GM19463 (cell line): ENCODE data around the gene ZDHHC11B.
A peak's percentile ranks its signal among the peaks of the same experiment; 100 is the strongest.

Experiments
- ATAC-seq: cut with Tn5 transposase; IDR thresholded peaks from one replicate; pipeline ENCODE4 v1.9.1; 2021; ENCODE audit warnings: mild to moderate bottlenecking, moderate library complexity; ENCODE audit not compliant: unreplicated experiment

The ZDHHC11B gene

DNA sequence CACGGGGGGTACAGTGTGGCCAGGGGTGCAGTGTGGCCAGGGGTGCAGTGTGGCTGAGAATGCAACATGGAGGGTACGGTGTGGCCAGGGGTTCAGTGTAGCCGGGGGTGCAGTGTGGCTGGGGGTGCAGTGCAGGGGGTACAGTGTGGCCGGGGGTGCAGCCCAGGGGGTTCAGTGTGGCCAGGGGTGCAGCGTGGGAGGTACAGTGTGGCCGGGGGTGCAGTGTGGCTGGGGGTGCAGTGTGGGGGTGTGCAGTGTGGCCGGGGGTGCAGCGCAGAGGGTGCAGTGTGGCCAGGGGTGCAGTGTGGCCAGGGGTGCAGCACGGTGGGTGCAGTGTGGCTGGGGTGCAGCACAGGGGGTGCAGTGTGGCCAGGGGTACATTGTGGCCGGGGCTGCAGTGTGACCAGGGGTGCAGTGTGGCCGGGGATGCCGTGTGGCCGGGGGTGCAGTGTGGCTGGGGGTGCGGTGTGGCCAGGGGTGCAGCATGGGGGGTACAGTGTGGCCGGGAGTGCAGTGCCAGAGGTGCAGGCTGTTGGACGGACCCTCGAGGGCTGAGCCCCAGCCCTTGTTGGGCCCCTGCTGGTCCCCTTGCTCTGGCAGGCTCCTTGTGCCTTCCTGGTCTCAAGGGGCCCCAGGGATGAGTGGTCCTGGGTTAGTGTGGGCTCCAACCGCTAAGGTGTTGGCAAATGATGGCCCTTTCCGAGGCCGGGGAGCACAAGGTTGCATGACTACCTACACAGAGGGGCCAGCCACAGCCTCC lies 109.2 kb downstream of the ZDHHC11B start:
- ATAC-seq = no peak

DNA sequence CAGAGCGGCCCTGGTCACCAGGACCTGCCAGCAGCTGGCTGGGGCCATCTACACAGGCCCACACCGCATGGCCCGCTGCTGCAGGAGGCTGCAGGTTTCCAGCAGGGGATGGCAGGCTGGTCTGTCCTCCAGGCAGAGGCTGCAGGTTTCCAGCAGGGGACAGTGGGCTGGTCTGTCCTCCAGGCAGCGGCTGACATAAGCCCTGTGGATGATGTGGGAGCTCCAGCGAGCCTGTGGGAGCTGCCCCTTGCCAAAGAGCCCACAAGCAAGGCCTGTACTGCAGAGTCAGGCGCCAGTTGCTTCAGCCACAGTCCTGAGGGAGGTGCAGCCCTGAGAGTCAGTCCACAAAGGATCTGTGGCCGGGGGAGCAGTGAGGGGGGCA lies 109.9 kb downstream of the ZDHHC11B start:
- no peak for ATAC-seq

GRCh38 chr5:673831-674629 lies 110.5 kb downstream of the ZDHHC11B start:
- no peak for ATAC-seq

DNA sequence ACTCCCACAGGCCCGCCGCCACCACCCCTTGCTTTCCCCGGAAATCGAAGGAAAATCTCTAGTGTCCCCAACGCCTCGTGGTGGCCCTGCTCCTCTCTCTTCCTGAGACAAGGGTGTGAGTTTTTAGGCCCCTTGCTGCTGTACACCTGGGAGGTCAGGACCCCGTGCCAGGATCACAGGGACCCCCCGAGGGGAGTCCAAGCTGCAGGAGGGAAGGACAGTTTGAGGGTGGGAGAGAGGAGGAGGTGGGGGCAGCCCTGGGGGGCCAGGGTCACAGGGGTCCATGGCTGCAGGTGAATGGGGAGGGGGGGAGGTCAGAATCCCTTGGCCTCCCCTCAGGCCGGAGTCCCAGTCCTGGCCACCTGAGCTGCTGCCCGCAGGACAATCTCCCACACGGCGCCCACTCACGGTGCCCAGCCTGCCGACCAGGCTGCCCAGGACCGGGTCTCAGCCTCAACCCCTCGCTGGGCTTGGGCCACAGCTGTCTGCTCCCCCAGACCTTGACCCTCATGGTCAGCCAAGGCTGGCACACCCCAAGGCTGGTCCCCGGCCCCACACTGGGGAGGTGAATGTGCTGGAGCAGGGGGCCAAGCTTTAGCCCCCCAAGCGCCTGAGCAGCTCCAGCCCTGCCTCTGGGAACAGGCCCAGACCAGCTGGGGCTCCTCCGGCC lies 111.2 kb downstream of the ZDHHC11B start:
- ATAC-seq = no peak

- no peak for ATAC-seq
Measured at GRCh38 chr5:672329-673160, 112.0 kb downstream of the ZDHHC11B start.

- peak; percentile 66 for ATAC-seq
Measured at GRCh38 chr5:671459-672328, 112.8 kb downstream of the ZDHHC11B start.

GRCh38 chr5:670396-671270 lies 113.9 kb downstream of the ZDHHC11B start:
- no peak for ATAC-seq

DNA sequence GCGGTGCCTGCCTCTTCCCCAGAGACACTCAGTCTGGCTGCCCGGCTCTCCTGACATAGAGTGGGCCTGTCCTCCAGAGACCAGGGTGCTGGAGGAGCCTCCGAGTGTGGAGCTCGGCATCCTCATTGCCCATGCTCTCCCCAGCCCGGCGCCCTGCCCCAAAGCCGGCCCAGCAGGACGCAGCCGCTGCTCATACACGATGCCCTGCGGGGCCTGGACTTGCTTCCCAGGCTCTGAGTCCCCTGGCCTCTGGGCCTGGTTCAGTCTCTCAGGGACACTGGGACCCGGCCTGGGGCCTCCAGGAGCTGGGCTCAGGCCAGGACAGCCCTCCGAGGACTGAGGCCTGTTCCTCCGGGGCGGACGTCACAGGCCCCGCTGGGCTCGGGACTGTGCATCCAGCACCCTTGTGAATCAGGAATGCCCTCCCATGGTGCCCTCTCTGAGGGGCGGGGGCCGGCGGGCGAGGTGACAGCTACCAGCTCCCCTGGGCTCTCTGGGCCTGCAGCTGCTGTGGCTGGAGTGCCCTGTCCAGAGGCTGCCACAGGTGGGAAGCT lies 114.6 kb downstream of the ZDHHC11B start:
- no peak for ATAC-seq

- no peak for ATAC-seq
Measured at GRCh38 chr5:669111-669841, 115.3 kb downstream of the ZDHHC11B start.

GRCh38 chr5:668283-668995 lies 116.1 kb downstream of the ZDHHC11B start:
- ATAC-seq = no peak

GRCh38 chr5:666816-667498 lies 117.6 kb downstream of the ZDHHC11B start:
- no peak for ATAC-seq

GRCh38 chr5:665956-666711 lies 118.4 kb downstream of the ZDHHC11B start:
- no peak for ATAC-seq

DNA sequence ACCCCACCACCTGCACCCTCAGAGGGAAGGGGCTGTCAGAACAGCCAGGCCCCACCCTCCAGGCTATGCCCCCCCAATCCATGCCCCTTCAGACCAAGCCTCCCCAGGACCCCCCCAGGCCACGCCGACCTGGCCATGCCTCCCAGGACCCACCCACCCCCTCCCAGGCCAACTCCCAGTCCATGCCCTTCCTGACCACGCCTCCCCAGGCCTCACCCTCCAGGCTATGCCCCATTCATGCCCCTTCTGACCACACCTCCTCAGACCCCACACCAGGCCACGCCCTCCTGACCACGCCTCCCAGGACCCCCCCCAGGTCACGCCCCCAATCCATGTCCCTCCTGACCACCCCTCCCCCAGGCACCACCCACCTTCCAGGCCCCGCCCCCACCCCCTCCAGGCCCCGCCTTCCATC lies 119.0 kb downstream of the ZDHHC11B start:
- no peak for ATAC-seq

DNA sequence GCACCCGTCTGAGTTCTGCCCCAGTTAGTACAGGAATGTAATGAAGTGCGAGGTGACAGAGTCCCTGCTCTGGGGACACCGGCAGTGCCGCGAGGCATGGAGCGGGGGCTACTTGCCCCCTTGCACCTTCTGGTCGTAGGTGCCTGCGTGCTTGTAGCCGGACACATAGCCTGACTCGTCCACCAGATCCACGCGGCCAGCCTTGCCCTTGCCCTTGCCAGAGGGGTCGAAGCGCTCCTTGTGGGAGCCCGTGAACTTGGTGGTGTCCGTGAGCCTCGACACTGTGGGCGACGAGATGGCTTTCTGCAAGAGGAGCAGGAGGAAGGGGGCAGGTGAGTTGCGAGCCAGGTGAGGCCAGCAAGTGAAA lies 119.6 kb downstream of the ZDHHC11B start:
- ATAC-seq = no peak

DNA sequence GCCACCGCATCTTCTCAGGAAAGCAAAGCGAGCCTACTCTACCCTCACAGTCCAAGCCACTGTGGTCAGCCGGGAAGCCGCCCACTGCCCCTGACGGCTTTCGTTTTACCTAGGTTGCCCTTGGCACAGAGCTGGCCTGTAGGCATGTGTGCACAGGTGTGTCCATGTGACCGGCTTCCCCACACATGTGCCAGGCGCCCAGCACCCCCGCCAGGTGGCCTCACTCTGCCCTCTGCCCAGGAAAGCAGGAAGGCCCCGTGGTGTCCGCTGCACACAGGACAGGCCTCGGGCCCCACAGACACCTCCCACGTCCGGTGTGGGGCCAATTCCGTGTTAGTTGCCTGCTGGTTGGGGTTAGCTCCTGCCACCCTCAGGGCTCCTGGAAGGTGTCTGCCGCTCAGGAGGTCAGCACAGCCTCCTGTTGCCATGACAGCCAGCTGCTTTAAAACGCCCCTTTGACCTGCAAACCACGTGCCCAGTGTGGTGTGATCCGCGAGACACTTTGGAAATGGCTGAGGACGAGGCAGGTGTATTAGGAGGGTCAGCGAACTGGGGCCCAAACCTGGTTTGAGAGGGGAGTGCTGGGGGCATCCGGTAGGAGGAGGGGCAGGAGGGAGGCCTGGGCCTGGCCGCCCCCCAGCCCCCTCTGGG lies 120.1 kb downstream of the ZDHHC11B start:
- ATAC-seq = no peak
